WTC11 (cell line): Measurements from ENCODE around the gene PLK3.

ENCODE experiments used
- CTCF ChIP-seq: fragments of 200-600 bp; IDR thresholded peaks from 2 replicates; pipeline ENCODE4 v1.8.0; 2022; ENCODE audit warnings: antibody characterized with exemption
- FOXP1 ChIP-seq: sonication (generic); formaldehyde crosslinking; IDR thresholded peaks from 2 replicates; pipeline ENCODE4 v1.8.0; 2022; ENCODE audit warnings: missing genetic modification reagents, mild to moderate bottlenecking, moderate library complexity, borderline replicate concordance
- TF ChIP-seq, protein P1 (sequence below): sonication (generic); formaldehyde crosslinking; IDR thresholded peaks from 2 replicates; pipeline ENCODE4 v1.8.0; 2022; ENCODE audit warnings: mild to moderate bottlenecking, missing genetic modification reagents
- TF ChIP-seq, protein P2 (sequence below): sonication (generic); formaldehyde crosslinking; IDR thresholded peaks from 2 replicates; pipeline ENCODE4 v1.8.0; 2022; ENCODE audit warnings: mild to moderate bottlenecking, missing genetic modification reagents
- TF ChIP-seq, protein P3 (sequence below): sonication (generic); formaldehyde crosslinking; IDR thresholded peaks from 2 replicates; pipeline ENCODE4 v1.8.1; 2023; ENCODE audit warnings: mild to moderate bottlenecking, missing genetic modification reagents, borderline replicate concordance

DNA sequence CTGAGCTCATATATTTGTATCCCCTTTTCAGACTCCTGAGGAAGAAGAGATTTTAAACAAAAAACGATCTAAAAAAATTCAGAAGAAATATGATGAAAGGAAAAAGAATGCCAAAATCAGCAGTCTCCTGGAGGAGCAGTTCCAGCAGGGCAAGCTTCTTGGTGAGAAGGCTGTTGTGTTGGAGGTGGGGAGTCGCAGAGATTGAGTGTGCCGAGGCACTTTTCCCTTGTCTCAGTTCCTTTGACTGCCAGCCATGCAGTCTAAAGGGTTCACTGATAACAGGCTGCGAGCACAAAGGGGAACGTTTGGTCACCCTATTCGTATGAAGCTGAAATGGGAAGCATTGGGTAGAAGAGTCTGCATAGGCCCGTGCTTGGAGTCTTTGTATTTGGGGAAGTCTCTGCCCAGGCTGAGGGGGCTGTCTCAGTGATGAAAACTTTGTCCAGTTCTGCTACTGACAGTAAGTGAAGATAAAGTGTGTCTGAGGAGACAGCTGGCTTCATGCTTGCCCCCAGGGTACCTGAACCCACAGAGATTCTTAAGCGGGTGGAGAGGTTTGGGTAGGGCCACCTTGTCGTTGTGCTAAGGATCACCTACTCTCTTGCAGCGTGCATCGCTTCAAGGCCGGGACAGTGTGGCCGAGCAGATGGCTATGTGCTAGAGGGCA, 22.1 kb upstream of the PLK3 start:
- TF ChIP-seq CTCF = no peak
- TF ChIP-seq, protein P1, sequence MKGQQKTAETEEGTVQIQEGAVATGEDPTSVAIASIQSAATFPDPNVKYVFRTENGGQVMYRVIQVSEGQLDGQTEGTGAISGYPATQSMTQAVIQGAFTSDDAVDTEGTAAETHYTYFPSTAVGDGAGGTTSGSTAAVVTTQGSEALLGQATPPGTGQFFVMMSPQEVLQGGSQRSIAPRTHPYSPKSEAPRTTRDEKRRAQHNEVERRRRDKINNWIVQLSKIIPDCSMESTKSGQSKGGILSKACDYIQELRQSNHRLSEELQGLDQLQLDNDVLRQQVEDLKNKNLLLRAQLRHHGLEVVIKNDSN = no peak
- TF ChIP-seq FOXP1 = no peak
- TF ChIP-seq, protein P2, sequence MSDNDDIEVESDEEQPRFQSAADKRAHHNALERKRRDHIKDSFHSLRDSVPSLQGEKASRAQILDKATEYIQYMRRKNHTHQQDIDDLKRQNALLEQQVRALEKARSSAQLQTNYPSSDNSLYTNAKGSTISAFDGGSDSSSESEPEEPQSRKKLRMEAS (CRISPR knock-in tag) = no peak
- TF ChIP-seq, protein P3, sequence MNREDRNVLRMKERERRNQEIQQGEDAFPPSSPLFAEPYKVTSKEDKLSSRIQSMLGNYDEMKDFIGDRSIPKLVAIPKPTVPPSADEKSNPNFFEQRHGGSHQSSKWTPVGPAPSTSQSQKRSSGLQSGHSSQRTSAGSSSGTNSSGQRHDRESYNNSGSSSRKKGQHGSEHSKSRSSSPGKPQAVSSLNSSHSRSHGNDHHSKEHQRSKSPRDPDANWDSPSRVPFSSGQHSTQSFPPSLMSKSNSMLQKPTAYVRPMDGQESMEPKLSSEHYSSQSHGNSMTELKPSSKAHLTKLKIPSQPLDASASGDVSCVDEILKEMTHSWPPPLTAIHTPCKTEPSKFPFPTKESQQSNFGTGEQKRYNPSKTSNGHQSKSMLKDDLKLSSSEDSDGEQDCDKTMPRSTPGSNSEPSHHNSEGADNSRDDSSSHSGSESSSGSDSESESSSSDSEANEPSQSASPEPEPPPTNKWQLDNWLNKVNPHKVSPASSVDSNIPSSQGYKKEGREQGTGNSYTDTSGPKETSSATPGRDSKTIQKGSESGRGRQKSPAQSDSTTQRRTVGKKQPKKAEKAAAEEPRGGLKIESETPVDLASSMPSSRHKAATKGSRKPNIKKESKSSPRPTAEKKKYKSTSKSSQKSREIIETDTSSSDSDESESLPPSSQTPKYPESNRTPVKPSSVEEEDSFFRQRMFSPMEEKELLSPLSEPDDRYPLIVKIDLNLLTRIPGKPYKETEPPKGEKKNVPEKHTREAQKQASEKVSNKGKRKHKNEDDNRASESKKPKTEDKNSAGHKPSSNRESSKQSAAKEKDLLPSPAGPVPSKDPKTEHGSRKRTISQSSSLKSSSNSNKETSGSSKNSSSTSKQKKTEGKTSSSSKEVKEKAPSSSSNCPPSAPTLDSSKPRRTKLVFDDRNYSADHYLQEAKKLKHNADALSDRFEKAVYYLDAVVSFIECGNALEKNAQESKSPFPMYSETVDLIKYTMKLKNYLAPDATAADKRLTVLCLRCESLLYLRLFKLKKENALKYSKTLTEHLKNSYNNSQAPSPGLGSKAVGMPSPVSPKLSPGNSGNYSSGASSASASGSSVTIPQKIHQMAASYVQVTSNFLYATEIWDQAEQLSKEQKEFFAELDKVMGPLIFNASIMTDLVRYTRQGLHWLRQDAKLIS = no peak
